ENCODE data around the gene CXCL13.

DNA sequence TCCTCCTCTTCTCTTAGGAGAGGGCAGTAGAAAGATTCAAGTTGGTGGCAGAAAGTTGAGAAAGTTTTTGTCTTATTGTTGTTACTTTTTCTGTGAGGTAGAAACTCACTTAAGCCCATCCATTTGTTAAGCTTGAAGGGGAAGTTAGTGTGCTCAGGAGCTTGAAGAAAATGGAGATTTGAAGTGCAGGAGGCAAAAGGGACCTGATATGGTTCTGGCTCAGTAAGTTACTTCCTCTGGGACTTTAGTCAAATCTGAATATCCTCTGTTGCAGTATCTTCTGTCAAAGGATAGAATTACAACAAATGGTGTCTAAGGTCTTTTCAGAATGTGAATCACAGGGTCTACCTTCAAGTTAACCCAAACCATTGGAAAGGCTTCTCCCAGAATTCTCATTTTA, 46.2 kb downstream of the CXCL13 start:
- TF ChIP-seq, protein P1, sequence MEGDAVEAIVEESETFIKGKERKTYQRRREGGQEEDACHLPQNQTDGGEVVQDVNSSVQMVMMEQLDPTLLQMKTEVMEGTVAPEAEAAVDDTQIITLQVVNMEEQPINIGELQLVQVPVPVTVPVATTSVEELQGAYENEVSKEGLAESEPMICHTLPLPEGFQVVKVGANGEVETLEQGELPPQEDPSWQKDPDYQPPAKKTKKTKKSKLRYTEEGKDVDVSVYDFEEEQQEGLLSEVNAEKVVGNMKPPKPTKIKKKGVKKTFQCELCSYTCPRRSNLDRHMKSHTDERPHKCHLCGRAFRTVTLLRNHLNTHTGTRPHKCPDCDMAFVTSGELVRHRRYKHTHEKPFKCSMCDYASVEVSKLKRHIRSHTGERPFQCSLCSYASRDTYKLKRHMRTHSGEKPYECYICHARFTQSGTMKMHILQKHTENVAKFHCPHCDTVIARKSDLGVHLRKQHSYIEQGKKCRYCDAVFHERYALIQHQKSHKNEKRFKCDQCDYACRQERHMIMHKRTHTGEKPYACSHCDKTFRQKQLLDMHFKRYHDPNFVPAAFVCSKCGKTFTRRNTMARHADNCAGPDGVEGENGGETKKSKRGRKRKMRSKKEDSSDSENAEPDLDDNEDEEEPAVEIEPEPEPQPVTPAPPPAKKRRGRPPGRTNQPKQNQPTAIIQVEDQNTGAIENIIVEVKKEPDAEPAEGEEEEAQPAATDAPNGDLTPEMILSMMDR (IDR thresholded peaks at IDR 0.05), result no peak
- no peak for TF ChIP-seq POLR2A (IDR thresholded peaks at IDR 0.05)

Measured in transverse colon (tissue), 3 donors.